GM19023 (cell line): Measurements from ENCODE around the gene MICAL3.

Source experiments
- ATAC-seq: cut with Tn5 transposase; IDR thresholded peaks from one replicate; pipeline ENCODE4 v1.9.1; 2021; ENCODE audit warnings: mild to moderate bottlenecking, moderate library complexity; ENCODE audit not compliant: unreplicated experiment

Gene MICAL3

DNA sequence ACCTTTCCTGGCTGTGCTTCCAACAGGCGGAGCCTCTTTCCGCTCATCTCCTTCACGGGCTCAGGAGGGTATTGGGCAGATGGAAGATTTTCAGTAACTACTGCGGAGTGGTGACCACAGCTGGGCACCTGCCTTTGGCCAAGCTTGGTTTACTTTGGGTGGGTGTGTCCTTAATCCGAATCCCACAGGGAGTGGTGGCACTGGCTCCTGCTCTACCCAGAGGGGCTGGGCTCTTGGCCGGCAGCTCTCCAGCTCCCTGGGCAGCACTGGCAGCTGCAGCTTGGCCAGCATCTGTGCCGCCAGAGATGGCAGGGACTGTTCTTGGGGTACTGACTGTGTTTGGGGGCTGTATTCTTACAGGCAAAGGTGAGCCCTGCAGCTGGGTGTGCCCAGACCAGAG lies 279.9 kb downstream of the MICAL3 start:
- ATAC-seq, result no peak

DNA sequence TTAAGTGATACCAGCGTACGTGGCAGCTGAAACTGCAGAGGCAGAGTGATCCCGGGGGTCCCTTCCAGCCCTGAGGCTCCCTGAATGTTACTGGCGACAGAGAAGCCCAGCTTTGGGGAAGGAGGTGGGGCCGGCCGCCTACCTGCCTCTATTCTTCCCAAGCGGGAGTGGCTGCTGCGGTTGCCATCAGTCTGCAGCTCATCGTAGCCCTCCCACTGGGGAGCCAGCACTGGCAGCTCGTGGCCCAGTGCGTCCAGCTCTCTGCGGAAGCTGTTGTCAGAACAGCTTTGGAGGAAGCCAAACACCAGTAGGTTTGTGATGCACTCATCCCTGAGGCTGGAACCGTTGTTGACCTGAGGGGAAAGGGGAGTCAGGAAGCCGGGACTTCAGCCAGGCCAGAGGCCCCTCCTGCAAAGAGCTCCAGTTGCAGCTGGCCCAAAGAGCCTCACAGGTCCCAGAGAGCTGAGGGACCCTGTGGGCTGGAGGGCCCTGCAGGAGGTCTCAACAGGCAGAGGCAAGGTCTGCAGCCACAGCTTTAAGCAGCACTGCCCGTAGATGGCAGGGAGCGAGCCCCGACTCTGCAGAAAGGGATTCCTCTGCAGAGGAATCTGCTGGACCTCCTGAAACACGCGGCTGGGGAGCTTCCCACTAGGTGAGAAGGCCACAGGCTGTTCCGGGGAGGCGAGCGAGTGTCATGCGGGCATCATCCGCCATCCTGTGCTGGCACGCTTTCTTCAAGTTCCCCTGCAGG lies 280.5 kb downstream of the MICAL3 start:
- no peak for ATAC-seq

DNA sequence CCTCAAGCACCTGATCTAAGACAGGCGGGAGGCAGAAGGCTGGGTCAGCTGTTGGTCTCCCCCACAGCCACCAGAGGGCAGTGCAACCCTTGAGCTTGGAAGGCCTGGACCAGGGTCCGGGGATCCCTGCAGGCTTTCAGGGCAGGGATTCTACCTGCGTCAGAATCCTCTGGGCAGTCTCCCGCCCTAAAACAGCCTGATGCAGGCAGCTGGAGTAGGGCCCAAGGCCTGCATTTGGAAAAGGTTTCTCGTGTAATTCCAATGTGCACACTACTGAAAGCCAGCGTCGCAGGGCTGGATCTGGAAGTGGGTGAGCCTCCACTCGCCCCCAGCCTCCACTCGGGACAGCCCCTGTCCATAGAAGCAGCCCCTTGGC lies 281.8 kb downstream of the MICAL3 start:
- ATAC-seq, result peak; percentile 66

DNA sequence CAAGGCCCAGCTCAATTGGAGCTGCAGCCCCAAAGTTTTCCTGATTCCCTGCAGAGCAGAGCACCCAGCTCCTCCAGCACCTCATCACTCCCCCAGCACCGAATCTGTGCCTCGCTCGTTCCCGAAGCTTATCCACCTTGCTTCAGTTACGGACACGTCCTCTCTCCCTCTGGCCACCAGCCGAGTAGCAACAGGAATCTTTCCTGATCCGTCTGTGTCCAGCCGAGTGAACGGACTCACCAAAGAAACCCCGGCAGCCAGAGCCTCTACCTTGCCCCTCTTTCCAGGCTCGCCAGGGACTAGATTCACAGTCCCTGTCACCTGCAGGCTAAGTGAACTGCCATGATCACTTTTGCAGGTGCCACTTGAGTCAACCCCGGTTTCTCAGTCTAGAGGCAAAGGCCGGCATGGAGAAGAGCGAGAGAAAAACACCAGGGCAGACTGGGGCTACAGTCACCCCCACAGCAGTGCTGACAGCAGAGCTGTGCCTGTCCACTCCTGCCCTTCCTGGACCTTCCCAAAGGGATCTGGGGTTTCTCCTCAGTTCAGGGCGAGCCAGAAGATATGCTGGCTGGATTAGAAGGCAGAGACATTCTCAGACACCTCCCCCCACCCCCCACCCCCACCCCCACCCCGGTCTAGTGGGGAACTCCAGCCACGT lies 282.4 kb downstream of the MICAL3 start:
- no peak for ATAC-seq

DNA sequence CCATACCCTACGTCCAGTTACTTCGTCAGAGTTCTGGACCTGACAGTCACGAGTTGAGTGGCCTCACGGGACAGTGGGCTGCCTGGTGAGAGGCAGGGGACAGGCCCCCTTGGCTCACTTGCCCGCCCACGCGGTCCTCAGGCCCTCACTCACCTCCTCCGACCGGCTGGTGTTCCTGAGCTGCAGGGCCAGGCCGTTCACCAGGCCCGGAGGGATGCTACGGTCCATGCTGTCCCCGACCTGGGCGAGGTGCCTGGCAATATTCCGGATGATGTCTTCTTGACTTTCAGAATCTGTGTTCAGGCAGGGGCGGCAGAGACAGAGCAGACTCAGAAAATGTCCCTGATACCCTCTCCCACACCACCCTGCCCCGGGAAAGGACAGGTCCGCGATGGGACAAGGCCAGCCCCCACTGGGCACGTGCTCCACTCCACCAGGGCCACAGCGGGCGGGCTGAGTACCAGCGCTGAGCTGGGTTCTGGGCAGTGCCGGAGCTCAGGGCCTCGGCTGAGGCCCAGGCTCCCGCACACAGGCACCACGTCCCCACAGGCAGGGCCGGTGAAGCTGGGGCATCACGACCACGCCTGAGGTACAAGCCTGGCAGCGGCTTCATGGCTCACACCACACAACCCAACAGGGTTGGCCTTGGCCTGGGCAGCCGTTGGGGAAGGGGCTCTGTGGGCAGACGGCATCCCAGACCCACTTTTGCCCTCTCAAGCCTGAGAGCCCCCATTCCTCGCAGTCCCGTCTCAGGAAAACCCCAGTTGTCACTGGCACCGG lies 285.0 kb downstream of the MICAL3 start:
- no peak for ATAC-seq

DNA sequence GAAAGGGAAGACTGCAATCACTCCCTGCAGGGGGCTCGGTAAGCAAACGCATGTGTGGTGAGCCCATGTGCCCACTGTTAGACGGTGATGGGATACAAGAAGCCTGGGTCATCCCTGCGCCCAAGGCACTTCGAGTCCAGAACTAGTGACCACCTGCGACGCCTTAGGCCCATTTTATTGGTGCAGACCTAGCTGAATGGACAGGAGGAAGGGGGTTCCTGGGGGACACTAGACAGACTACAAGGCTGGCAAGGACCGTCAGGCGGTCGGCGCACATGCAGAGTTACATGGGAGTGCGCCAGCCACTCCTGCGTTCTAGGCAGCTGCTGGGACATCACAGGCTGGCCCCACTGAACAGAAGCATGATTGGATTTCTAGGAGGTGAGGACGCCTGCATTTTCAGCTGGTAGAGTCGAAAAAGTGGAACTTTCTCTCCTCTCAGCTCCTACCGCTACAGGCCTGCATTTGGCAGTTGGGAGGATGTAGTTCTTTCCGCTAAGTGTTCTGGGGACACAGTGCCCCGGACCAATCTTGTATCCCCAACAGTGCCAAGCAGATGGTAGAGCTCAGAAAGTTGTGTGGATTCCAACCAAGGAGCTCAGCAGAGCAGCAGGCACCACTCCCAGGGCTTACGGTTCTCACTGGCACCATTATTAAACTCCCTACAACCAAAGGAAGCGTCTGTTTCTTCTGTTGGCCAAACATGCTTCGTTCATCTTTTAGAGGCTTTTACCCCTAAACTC lies 285.8 kb downstream of the MICAL3 start:
- ATAC-seq, result no peak
